GM23248 (cell line): ENCODE results near the gene PYGO2.

Source experiments
- EZH2 ChIP-seq: fragments of 200-600 bp; sonication (generic); IDR thresholded peaks from 2 replicates; pipeline ENCODE4 v1.6.1; 2018; ENCODE audit warnings: antibody characterized with exemption, mild to moderate bottlenecking; ENCODE audit not compliant: insufficient read depth, poor library complexity, severe bottlenecking
- EZH2phosphoT487 ChIP-seq: fragments of 200-600 bp; sonication (generic); IDR thresholded peaks from 2 replicates; pipeline ENCODE4 v1.6.1; 2018; ENCODE audit warnings: antibody characterized with exemption, moderate library complexity, mild to moderate bottlenecking, low read depth; ENCODE audit not compliant: insufficient read depth

DNA sequence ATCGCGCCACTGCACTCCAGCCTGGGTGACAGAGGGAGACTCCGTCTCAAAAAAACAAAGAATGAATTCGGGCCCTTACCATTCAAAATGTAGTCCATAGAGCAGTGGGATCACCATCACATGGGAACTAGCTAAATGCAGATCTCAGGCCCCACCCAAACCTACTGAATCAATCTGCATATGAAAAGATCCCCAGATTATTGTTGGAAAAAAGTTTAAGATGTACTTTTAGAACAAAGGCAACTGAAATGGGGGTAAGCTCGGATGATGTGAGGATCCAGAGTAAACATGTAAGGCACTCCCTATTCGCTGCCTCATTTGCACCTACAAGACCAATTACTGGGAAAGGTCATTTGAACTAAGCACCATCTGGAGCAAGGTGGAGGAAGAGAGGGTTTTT is 20.8 kb upstream of the PYGO2 start:
- TF ChIP-seq EZH2 (no peak), EZH2phosphoT487 (no peak)
